ENCODE data around the gene PGM5. TPM values are rescaled to one million over a fixed set of nuclear protein-coding genes. Genes with fewer than 3 reads are reported as not detected.

PGM5 gene
- total RNA-seq, 4 donors from 2014 or later: 13.3 to 44.0 (median 29.9) TPM

- Histone ChIP-seq H3K27me3 (no peaks in the 10 kb centered on the region), H3K4me3 (no peak overlapping the region), H3K4me1 (peaks cover 0 to 2% of the 10 kb centered on the region in 2 donors), H3K36me3 (no peaks in the 10 kb centered on the region), H3K27ac (no peak overlapping the region), H3K9me3 (no peaks in the 10 kb centered on the region)
- TF ChIP-seq CTCF (IDR thresholded peaks at IDR 0.05 in 4 of 5, conservative IDR thresholded peaks at IDR 0.05 in 1 of 5) (no peak), POLR2A (IDR thresholded peaks at IDR 0.05) (no peak)
- in situ Hi-C loops (cut with MboI; ENCODE audit: low sequenced_read_pairs in 4 of 4): no loop called here
- intact Hi-C loops (cut with DNase I; ENCODE audit: low total_unique reads): no loop called here
- no peak for DNase-seq
- ATAC-seq: no peak
Measured at GRCh38 chr9:68472119-68472518, 115.7 kb downstream of the PGM5 start.

- DNase-seq (no peak), ATAC-seq (no peak)
- in situ Hi-C loops (cut with MboI; ENCODE audit: low sequenced_read_pairs in 4 of 4) (no loop called here), intact Hi-C loops (cut with DNase I; ENCODE audit: low total_unique reads) (no loop called here)
- Histone ChIP-seq H3K4me1 (peaks cover 0 to 2% of the 10 kb centered on the region in 2 donors), H3K4me3 (no peak overlapping the region), H3K27ac (no peak overlapping the region), H3K9me3 (no peaks in the 10 kb centered on the region), H3K27me3 (no peaks in the 10 kb centered on the region), H3K36me3 (no peaks in the 10 kb centered on the region)
- TF ChIP-seq POLR2A (IDR thresholded peaks at IDR 0.05): no peak
- no peak for TF ChIP-seq CTCF (IDR thresholded peaks at IDR 0.05 in 4 of 5, conservative IDR thresholded peaks at IDR 0.05 in 1 of 5)
Measured at GRCh38 chr9:68473790-68474189, 117.4 kb downstream of the PGM5 start.

GRCh38 chr9:68476422-68476821 is 120.0 kb downstream of the PGM5 start:
- TF ChIP-seq POLR2A (IDR thresholded peaks at IDR 0.05) (no peak), CTCF (IDR thresholded peaks at IDR 0.05 in 4 of 5, conservative IDR thresholded peaks at IDR 0.05 in 1 of 5) (no peak)
- intact Hi-C loops (cut with DNase I; ENCODE audit: low total_unique reads) (no loop called here), in situ Hi-C loops (cut with MboI; ENCODE audit: low sequenced_read_pairs in 4 of 4) (no loop called here)
- Histone ChIP-seq H3K4me3 (no peak overlapping the region), H3K4me1 (peaks cover 0 to 2% of the 10 kb centered on the region in 2 donors), H3K36me3 (no peaks in the 10 kb centered on the region), H3K27me3 (no peaks in the 10 kb centered on the region), H3K27ac (no peak overlapping the region), H3K9me3 (no peaks in the 10 kb centered on the region)
- DNase-seq (no peak), ATAC-seq (no peak)

- in situ Hi-C loops (cut with MboI; ENCODE audit: low sequenced_read_pairs in 4 of 4) (no loop called here), intact Hi-C loops (cut with DNase I; ENCODE audit: low total_unique reads) (no loop called here)
- no peaks in the 10 kb centered on the region for H3K36me3 ChIP-seq
- H3K27me3 ChIP-seq: no peaks in the 10 kb centered on the region
- ATAC-seq (peak in 1 of 2 donors; percentile 26), DNase-seq (no peak)
- no peak overlapping the region for H3K4me3 ChIP-seq
- no peak for TF ChIP-seq POLR2A (IDR thresholded peaks at IDR 0.05)
- no peak for TF ChIP-seq CTCF (IDR thresholded peaks at IDR 0.05 in 4 of 5, conservative IDR thresholded peaks at IDR 0.05 in 1 of 5)
- H3K9me3 ChIP-seq: no peaks in the 10 kb centered on the region
- no peak overlapping the region for H3K27ac ChIP-seq
- peaks cover 0 to 2% of the 10 kb centered on the region in 2 donors for H3K4me1 ChIP-seq
Measured at GRCh38 chr9:68476847-68477246, 120.4 kb downstream of the PGM5 start.

- in situ Hi-C loops (cut with MboI; ENCODE audit: low sequenced_read_pairs in 4 of 4): no loop called here
Measured at GRCh38 chr9:68480807-68481206, 124.4 kb downstream of the PGM5 start.

More at GRCh38 chr9:68480807-68481206, 124.4 kb downstream of the PGM5 start:
- TF ChIP-seq CTCF (IDR thresholded peaks at IDR 0.05 in 4 of 5, conservative IDR thresholded peaks at IDR 0.05 in 1 of 5) (no peak), POLR2A (IDR thresholded peaks at IDR 0.05) (no peak)
- ATAC-seq (no peak), DNase-seq (no peak)
- Histone ChIP-seq H3K4me3 (no peak overlapping the region), H3K4me1 (peaks cover 0 to under 1% of the 10 kb centered on the region in 2 donors), H3K27me3 (no peaks in the 10 kb centered on the region), H3K36me3 (peaks cover 0 to 11% of the 10 kb centered on the region in 2 donors), H3K9me3 (no peaks in the 10 kb centered on the region), H3K27ac (no peak overlapping the region)
- intact Hi-C loops (cut with DNase I; ENCODE audit: low total_unique reads): no loop called here

Data from gastrocnemius medialis (tissue), 4 donors.